SU-DHL-6 (cell line): ENCODE measurements around the gene FYCO1.

Experiments used
- H2AFZ ChIP-seq: fragments of 200-600 bp; sonication (generic); 2 replicates; pipeline ENCODE4 v1.6.1; 2014; ENCODE audit warnings: low read depth, mild to moderate bottlenecking, moderate library complexity, mixed read lengths, antibody characterized with exemption, low read length; ENCODE audit not compliant: severe bottlenecking
- H3F3A ChIP-seq: fragments of 200-600 bp; shearing (Covaris generic); 2 replicates; pipeline ENCODE4 v1.6.0; 2016; ENCODE audit warnings: antibody characterized with exemption, mild to moderate bottlenecking; ENCODE audit not compliant: insufficient read depth
- H3K27ac ChIP-seq: fragments of 200-600 bp; sonication (generic); 2 replicates; pipeline ENCODE4 v1.5.1; 2016; ENCODE audit warnings: low read depth, mild to moderate bottlenecking, low read length, moderate library complexity, mixed read lengths
- H3K27me3 ChIP-seq: fragments of 200-600 bp; sonication (generic), shearing (Covaris generic); 2 replicates; pipeline ENCODE4 v1.6.0; 2014; ENCODE audit warnings: mild to moderate bottlenecking, low read length
- H3K36me3 ChIP-seq: fragments of 200-600 bp; sonication (generic); 2 replicates; pipeline ENCODE4 v1.6.1; 2014; ENCODE audit warnings: mild to moderate bottlenecking, low read length, mixed read lengths
- H3K4me2 ChIP-seq: fragments of 300-600, 200-600 bp; shearing (Covaris generic), sonication (generic); 2 replicates; pipeline ENCODE4 v1.6.0; 2014; ENCODE audit warnings: low read length, low read depth, mild to moderate bottlenecking; ENCODE audit not compliant: poor library complexity, severe bottlenecking
- H3K4me3 ChIP-seq: fragments of 200-600 bp; sonication (generic); 2 replicates; pipeline ENCODE4 v1.5.1; 2014; ENCODE audit warnings: antibody characterized with exemption, low read length, mild to moderate bottlenecking, mixed read lengths; ENCODE audit not compliant: insufficient read depth, poor library complexity, severe bottlenecking
- H3K79me2 ChIP-seq: fragments of 200-600 bp; sonication (generic); 2 replicates; pipeline ENCODE4 v1.6.1; 2014; ENCODE audit warnings: mild to moderate bottlenecking, low read length, moderate library complexity; ENCODE audit not compliant: insufficient read depth
- H3K9ac ChIP-seq: fragments of 200-600 bp; sonication (generic); 2 replicates; pipeline ENCODE4 v1.7.0; 2014; ENCODE audit warnings: mild to moderate bottlenecking, low read length
- H3K9me2 ChIP-seq: fragments of 200-600 bp; sonication (generic); replicated peaks from 2 replicates; pipeline ENCODE4 v1.6.1; 2014; ENCODE audit warnings: low read length; ENCODE audit not compliant: insufficient read depth
- H3K9me3 ChIP-seq: fragments of 200-600 bp; sonication (generic); 2 replicates; pipeline ENCODE4 v1.6.1; 2014; ENCODE audit warnings: low read length, mixed read lengths; ENCODE audit not compliant: insufficient read depth
- H4K20me1 ChIP-seq: fragments of 200-600 bp; sonication (generic); 2 replicates; pipeline ENCODE4 v1.6.1; 2014; ENCODE audit warnings: low read depth, mild to moderate bottlenecking, antibody characterized with exemption, low read length, moderate library complexity, mixed read lengths
- CTCF ChIP-seq: fragments of 200-600 bp; sonication (generic); IDR thresholded peaks from one replicate; pipeline ENCODE4 v1.5.1; 2017; ENCODE audit warnings: antibody characterized with exemption, mild to moderate bottlenecking, low read length, moderate library complexity; ENCODE audit not compliant: insufficient read depth, poor library complexity, severe bottlenecking
- EZH2phosphoT487 ChIP-seq: fragments of 200-600 bp; sonication (generic), shearing (Covaris generic); conservative IDR thresholded peaks from 2 replicates; pipeline ENCODE4 v1.6.1; 2018; ENCODE audit warnings: mild to moderate bottlenecking, antibody characterized with exemption, low read length, moderate library complexity, mixed read lengths

FYCO1 gene

DNA sequence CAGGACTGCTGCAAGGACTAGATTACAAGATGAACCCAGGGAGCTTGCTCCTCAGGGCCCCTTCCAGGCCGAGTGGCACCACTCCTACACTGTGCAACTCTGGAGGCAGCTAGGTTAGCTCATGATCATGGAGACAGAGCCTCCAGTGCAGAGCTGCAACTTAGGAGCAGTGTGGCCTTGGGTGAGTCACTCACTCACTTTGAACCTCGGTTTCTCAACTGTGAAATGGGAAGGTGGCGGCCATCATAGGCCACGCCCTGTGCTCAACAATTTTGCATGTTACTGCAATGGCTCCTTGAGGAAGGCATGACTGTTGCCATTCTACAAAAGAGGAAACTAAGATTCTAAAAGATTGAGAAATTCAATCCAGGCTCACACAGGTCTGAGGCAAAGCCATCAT is 63.5 kb downstream of the FYCO1 start:
- Histone ChIP-seq H3K36me3 (0 out of 2 replicates have a peak, but pooled peaks cover 5% of the 10 kb centered on the region), H3K4me2 (no peak overlapping the region), H3F3A (no peaks in the 10 kb centered on the region), H4K20me1 (no peaks in the 10 kb centered on the region), H3K27me3 (no peaks in the 10 kb centered on the region), H3K9me3 (no peaks in the 10 kb centered on the region), H2AFZ (no peak overlapping the region), H3K79me2 (no peaks in the 10 kb centered on the region), H3K9me2 (no peaks in the 10 kb centered on the region), H3K27ac (no peak overlapping the region), H3K9ac (no peak overlapping the region), H3K4me3 (no peak overlapping the region)
- TF ChIP-seq EZH2phosphoT487: no peak
- TF ChIP-seq CTCF: no peak

DNA sequence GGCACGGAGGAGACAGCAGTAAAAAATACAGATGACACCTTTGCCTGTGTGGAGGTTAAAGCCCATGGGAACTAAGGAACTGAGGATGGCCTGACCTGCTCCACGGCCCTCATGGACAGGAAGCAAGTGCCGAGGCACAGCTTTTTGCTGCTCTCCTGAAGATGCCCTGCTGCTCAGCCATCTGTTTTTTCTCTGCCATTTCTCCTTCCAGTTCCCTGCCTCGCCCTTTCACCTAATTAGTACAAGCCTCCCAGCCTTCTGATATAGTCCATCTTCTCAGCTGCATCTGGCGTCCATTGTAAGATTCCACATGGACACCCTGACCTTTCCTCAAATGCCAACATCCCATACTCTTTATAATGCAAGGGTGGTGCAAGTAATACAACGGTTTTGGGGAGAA is 64.1 kb downstream of the FYCO1 start:
- Histone ChIP-seq H3K9me3 (no peaks in the 10 kb centered on the region), H3K27ac (no peak overlapping the region), H3K27me3 (no peaks in the 10 kb centered on the region), H3K4me3 (no peak overlapping the region), H3K9ac (no peak overlapping the region), H2AFZ (no peak overlapping the region), H4K20me1 (no peaks in the 10 kb centered on the region), H3K9me2 (no peaks in the 10 kb centered on the region), H3K79me2 (no peaks in the 10 kb centered on the region), H3F3A (no peaks in the 10 kb centered on the region), H3K4me2 (no peak overlapping the region), H3K36me3 (0 out of 2 replicates have a peak, but pooled peaks cover 5% of the 10 kb centered on the region)
- TF ChIP-seq CTCF (no peak), EZH2phosphoT487 (no peak)

GRCh38 chr3:45929042-45929679 is 66.5 kb downstream of the FYCO1 start:
- Histone ChIP-seq H3K4me2 (no peak overlapping the region), H3F3A (no peaks in the 10 kb centered on the region), H3K4me3 (no peak overlapping the region), H2AFZ (no peak overlapping the region), H3K79me2 (no peaks in the 10 kb centered on the region), H4K20me1 (no peaks in the 10 kb centered on the region), H3K9me2 (no peaks in the 10 kb centered on the region), H3K36me3 (no peaks in the 10 kb centered on the region), H3K27ac (no peak overlapping the region), H3K27me3 (no peaks in the 10 kb centered on the region), H3K9ac (no peak overlapping the region), H3K9me3 (no peaks in the 10 kb centered on the region)
- TF ChIP-seq CTCF: peak; percentile 65
- no peak for TF ChIP-seq EZH2phosphoT487
